ENCODE data around the gene AGPAT3. TPM values are rescaled to one million over a fixed set of nuclear protein-coding genes. Genes with fewer than 3 reads are reported as not detected.
"Not testable (repeated sequence)": the region's sequence is repeated elsewhere in the genome, so short reads cannot be mapped to it uniquely, and the experiment has no call there.

Gene AGPAT3
- total RNA-seq, 2 experiments from 2014 or later, result 80.3 to 93.1 TPM

GRCh38 chr21:43884012-43884860 lies 19.2 kb downstream of the AGPAT3 start:
- Mint-ChIP-seq H3K27me3 (no peaks in the 10 kb centered on the region), H3K4me3 (no peak overlapping the region), H3K4me1 (peaks cover 64% of the 10 kb centered on the region), H3K27ac (peak overlapping the region; percentile 76), H3K9me3 (no peaks in the 10 kb centered on the region), H3K36me3 (ENCODE audit: low read depth) (peaks cover 6% of the 10 kb centered on the region)
- CTCF ChIA-PET, result interaction anchor here (1.2 kb wide), 1 partner anchor 9 kb away, joined by 5 read pairs; no protein-coding TSS in a partner anchor
- POLR2A ChIA-PET, result no interaction called here
- peak; percentile 18 for DNase-seq

- H3K4me1 Mint-ChIP-seq, result peaks cover 64% of the 10 kb centered on the region
- no peak for DNase-seq
- no peak overlapping the region for H3K4me3 Mint-ChIP-seq
- ChIA-PET CTCF (interaction anchor here (1.5 kb wide), 1 partner anchor 96 kb away, joined by 5 read pairs; the partner anchor contains the start of gene RRP1), POLR2A (interaction anchor here (0.6 kb wide), 1 partner anchor 380 kb away, joined by 7 read pairs; no protein-coding TSS in a partner anchor)
- H3K36me3 Mint-ChIP-seq (ENCODE audit: low read depth), result peaks cover 12% of the 10 kb centered on the region
- no peak overlapping the region for H3K27ac Mint-ChIP-seq
- no peaks in the 10 kb centered on the region for H3K27me3 Mint-ChIP-seq
- no peaks in the 10 kb centered on the region for H3K9me3 Mint-ChIP-seq
Observed at GRCh38 chr21:43884861-43885417, 19.9 kb downstream of the AGPAT3 start.

- no peak overlapping the region for H3K4me3 Mint-ChIP-seq
- no peak for DNase-seq
- H3K9me3 Mint-ChIP-seq, result no peaks in the 10 kb centered on the region
- POLR2A ChIA-PET, result interaction anchor here (0.6 kb wide), 1 partner anchor 379 kb away, joined by 7 read pairs; no protein-coding TSS in a partner anchor
- no peak overlapping the region for H3K27ac Mint-ChIP-seq
- CTCF ChIA-PET, result interaction anchor here (0.9 to 1.5 kb wide), 2 partner anchors 20 to 96 kb away, joined by 3 to 5 read pairs; partner anchors contain the start of gene RRP1
- H3K4me1 Mint-ChIP-seq, result peaks cover 58% of the 10 kb centered on the region
- H3K27me3 Mint-ChIP-seq, result no peaks in the 10 kb centered on the region
- peaks cover 14% of the 10 kb centered on the region for H3K36me3 Mint-ChIP-seq (ENCODE audit: low read depth)
Observed at GRCh38 chr21:43885721-43886120, 20.7 kb downstream of the AGPAT3 start.

- Mint-ChIP-seq H3K27me3 (no peaks in the 10 kb centered on the region), H3K36me3 (ENCODE audit: low read depth) (peaks cover 19% of the 10 kb centered on the region), H3K4me3 (no peak overlapping the region), H3K9me3 (no peaks in the 10 kb centered on the region), H3K4me1 (peaks cover 57% of the 10 kb centered on the region), H3K27ac (no peak overlapping the region)
- ChIA-PET POLR2A (no interaction called here), CTCF (interaction anchor here (0.9 to 1.2 kb wide), 2 partner anchors 20 to 32 kb away, joined by 3 read pairs; no protein-coding TSS in a partner anchor)
- no peak for DNase-seq
Observed at GRCh38 chr21:43886565-43886964, 21.5 kb downstream of the AGPAT3 start.

- Mint-ChIP-seq H3K27me3 (no peaks in the 10 kb centered on the region), H3K9me3 (no peaks in the 10 kb centered on the region), H3K4me3 (no peak overlapping the region), H3K27ac (no peak overlapping the region), H3K36me3 (ENCODE audit: low read depth) (peaks cover 33% of the 10 kb centered on the region), H3K4me1 (peaks cover 63% of the 10 kb centered on the region)
- ChIA-PET POLR2A (no interaction called here), CTCF (no interaction called here)
- no peak for DNase-seq
Observed at GRCh38 chr21:43889069-43889468, 24.0 kb downstream of the AGPAT3 start.

GRCh38 chr21:43890042-43890441 lies 25.0 kb downstream of the AGPAT3 start:
- Mint-ChIP-seq H3K27ac (no peak overlapping the region), H3K36me3 (ENCODE audit: low read depth) (peaks cover 33% of the 10 kb centered on the region), H3K4me1 (peaks cover 61% of the 10 kb centered on the region), H3K27me3 (no peaks in the 10 kb centered on the region), H3K4me3 (no peak overlapping the region), H3K9me3 (no peaks in the 10 kb centered on the region)
- ChIA-PET CTCF (interaction anchor here (0.8 kb wide), 1 partner anchor 128 kb away, joined by 4 read pairs; no protein-coding TSS in a partner anchor), POLR2A (no interaction called here)
- DNase-seq, result no peak

GRCh38 chr21:43892334-43892733 lies 27.3 kb downstream of the AGPAT3 start:
- Mint-ChIP-seq H3K4me3 (no peak overlapping the region), H3K36me3 (ENCODE audit: low read depth) (peaks cover 29% of the 10 kb centered on the region), H3K27me3 (no peaks in the 10 kb centered on the region), H3K4me1 (peaks cover 51% of the 10 kb centered on the region), H3K9me3 (no peaks in the 10 kb centered on the region), H3K27ac (peak overlapping the region; percentile 39)
- POLR2A ChIA-PET, result no interaction called here
- DNase-seq, result no peak
- CTCF ChIA-PET, result interaction anchor here (0.9 to 1.9 kb wide), 6 partner anchors 8 to 82 kb away, joined by 3 to 5 read pairs (median 4); no protein-coding TSS in a partner anchor

- Mint-ChIP-seq H3K27ac (peak overlapping the region; percentile 67), H3K27me3 (no peaks in the 10 kb centered on the region), H3K36me3 (ENCODE audit: low read depth) (peaks cover 32% of the 10 kb centered on the region), H3K4me1 (peaks cover 51% of the 10 kb centered on the region), H3K4me3 (peak overlapping the region; percentile 50), H3K9me3 (no peaks in the 10 kb centered on the region)
- POLR2A ChIA-PET, result no interaction called here
- CTCF ChIA-PET, result interaction anchor here (0.8 to 1.9 kb wide), 9 partner anchors 9 to 115 kb away, joined by 3 to 5 read pairs (median 3); no protein-coding TSS in a partner anchor
- DNase-seq, result no peak
Observed at GRCh38 chr21:43892984-43893535, 28.0 kb downstream of the AGPAT3 start.

GRCh38 chr21:43893536-43894205 lies 28.6 kb downstream of the AGPAT3 start:
- H3K9me3 Mint-ChIP-seq, result peaks cover 2% of the 10 kb centered on the region
- peak; percentile 23 for DNase-seq
- POLR2A ChIA-PET, result no interaction called here
- CTCF ChIA-PET, result interaction anchor here (0.8 to 1.9 kb wide), 9 partner anchors 10 to 114 kb away, joined by 3 to 5 read pairs (median 3); no protein-coding TSS in a partner anchor
- no peaks in the 10 kb centered on the region for H3K27me3 Mint-ChIP-seq
- H3K36me3 Mint-ChIP-seq (ENCODE audit: low read depth), result peaks cover 36% of the 10 kb centered on the region
- H3K27ac Mint-ChIP-seq, result peak overlapping the region; percentile 67
- peaks cover 48% of the 10 kb centered on the region for H3K4me1 Mint-ChIP-seq
- H3K4me3 Mint-ChIP-seq, result peak overlapping the region; percentile 50

- no peak for DNase-seq
- ChIA-PET CTCF (interaction anchor here (1.2 to 1.9 kb wide), 2 partner anchors 10 to 113 kb away, joined by 3 to 5 read pairs; no protein-coding TSS in a partner anchor), POLR2A (interaction anchor here (0.6 kb wide), 1 partner anchor 18 kb away, joined by 4 read pairs; no protein-coding TSS in a partner anchor)
- H3K9me3 Mint-ChIP-seq, result peaks cover 5% of the 10 kb centered on the region
- peaks cover 47% of the 10 kb centered on the region for H3K4me1 Mint-ChIP-seq
- H3K27ac Mint-ChIP-seq, result peak overlapping the region; percentile 67
- peak overlapping the region; percentile 50 for H3K4me3 Mint-ChIP-seq
- no peaks in the 10 kb centered on the region for H3K27me3 Mint-ChIP-seq
- H3K36me3 Mint-ChIP-seq (ENCODE audit: low read depth), result peaks cover 41% of the 10 kb centered on the region
Observed at GRCh38 chr21:43894206-43894577, 29.2 kb downstream of the AGPAT3 start.

GRCh38 chr21:43895196-43895595 lies 30.2 kb downstream of the AGPAT3 start:
- DNase-seq, result no peak
- Mint-ChIP-seq H3K4me1 (peaks cover 38% of the 10 kb centered on the region), H3K27ac (no peak overlapping the region), H3K4me3 (no peak overlapping the region), H3K36me3 (ENCODE audit: low read depth) (peaks cover 42% of the 10 kb centered on the region), H3K27me3 (no peaks in the 10 kb centered on the region), H3K9me3 (peaks cover 5% of the 10 kb centered on the region)
- POLR2A ChIA-PET, result no interaction called here
- CTCF ChIA-PET, result interaction anchor here (0.6 to 1.5 kb wide), 2 partner anchors 20 to 50 kb away, joined by 3 to 4 read pairs; no protein-coding TSS in a partner anchor

GRCh38 chr21:43896696-43897299 lies 31.8 kb downstream of the AGPAT3 start:
- DNase-seq, H3K4me3 Mint-ChIP-seq, H3K27ac Mint-ChIP-seq, H3K27me3 Mint-ChIP-seq, H3K9me3 Mint-ChIP-seq, POLR2A ChIA-PET: not testable (repeated sequence)
- CTCF ChIA-PET, result interaction anchor here (1.5 kb wide), 1 partner anchor 18 kb away, joined by 3 read pairs; no protein-coding TSS in a partner anchor
- peaks cover 44% of the 10 kb centered on the region for H3K36me3 Mint-ChIP-seq (ENCODE audit: low read depth)
- peaks cover 32% of the 10 kb centered on the region for H3K4me1 Mint-ChIP-seq
